ENCODE measurements around the gene ABRAXAS1. TPM values are rescaled to one million over a fixed set of nuclear protein-coding genes. Genes with fewer than 3 reads are reported as not detected.
"Not testable (repeated sequence)": the region's sequence is repeated elsewhere in the genome, so short reads cannot be mapped to it uniquely, and the experiment has no call there.

Gene ABRAXAS1
- total RNA-seq: 10 to 100 TPM; 45.3 to 47.8 TPM
- 10 to 100 TPM; 13.8 to 15.3 (median 14.0) TPM for polyA plus RNA-seq
- 27.4 to 75.7 (median 38.9) reads per million in 6 experiments for total RNA-seq

GRCh38 chr4:83484500-83485461 lies at the start of gene ABRAXAS1:
Gene ABRAXAS1 (minus strand): TSS chr4:83485100. CDS start chr4:83485072, 28 bp downstream.
- peak within 1 kb of the TSS; percentile 97 to 99 (median 98) for H3K27ac Mint-ChIP-seq
- no peaks in the 10 kb centered on the region for H3K27me3 Mint-ChIP-seq
- H3K36me3 Mint-ChIP-seq: peaks cover 0 to 11% (median 4%) of the 10 kb centered on the region in 3 donors
- peak within 1 kb of the TSS; percentile 92 to 99 (median 98) for H3K4me3 Mint-ChIP-seq
- POLR2A ChIA-PET: interaction anchor here (0.6 to 3.6 kb wide), 16 partner anchors 13 to 1068 kb away, joined by 3 to 36 read pairs (median 4); partner anchors contain the start of genes COPS4, GPAT3, HELQ and HNRNPDL
- ATAC-seq (peak; percentile 91), DNase-seq (peak; percentile 90 to 99 (median 95))
- H3K9me3 Mint-ChIP-seq: no peaks in the 10 kb centered on the region
- H3K4me1 Mint-ChIP-seq: peaks cover 13 to 44% (median 33%) of the 10 kb centered on the region in 4 donors

GRCh38 chr4:83527671-83528070 lies 42.8 kb upstream of the ABRAXAS1 start:
- no peak for ATAC-seq
- Mint-ChIP-seq H3K36me3 (peaks cover 0 to 4% (median 0%) of the 10 kb centered on the region in 3 donors), H3K4me1 (no peaks in the 10 kb centered on the region), H3K4me3 (no peak overlapping the region), H3K9me3 (peaks cover 0 to 10% (median 2%) of the 10 kb centered on the region in 9 donors), H3K27ac (no peak overlapping the region), H3K27me3 (peaks cover 13 to 33% (median 16%) of the 10 kb centered on the region in 5 donors)
- POLR2A ChIA-PET: no interaction called here
- DNase-seq: no peak

GRCh38 chr4:83522239-83522638 lies 37.3 kb upstream of the ABRAXAS1 start:
- POLR2A ChIA-PET: no interaction called here
- H3K9me3 Mint-ChIP-seq: peaks cover 0 to 4% (median 0%) of the 10 kb centered on the region in 9 donors
- no peaks in the 10 kb centered on the region for H3K36me3 Mint-ChIP-seq
- H3K4me3 Mint-ChIP-seq: no peak overlapping the region
- ATAC-seq (no peak), DNase-seq (no peak)
- peaks cover 7 to 16% (median 11%) of the 10 kb centered on the region in 5 donors for H3K27me3 Mint-ChIP-seq
- peak overlapping the region in 1 of 10 donors; percentile 69 for H3K27ac Mint-ChIP-seq
- H3K4me1 Mint-ChIP-seq: peaks cover 0 to 2% (median 0%) of the 10 kb centered on the region in 4 donors

DNA sequence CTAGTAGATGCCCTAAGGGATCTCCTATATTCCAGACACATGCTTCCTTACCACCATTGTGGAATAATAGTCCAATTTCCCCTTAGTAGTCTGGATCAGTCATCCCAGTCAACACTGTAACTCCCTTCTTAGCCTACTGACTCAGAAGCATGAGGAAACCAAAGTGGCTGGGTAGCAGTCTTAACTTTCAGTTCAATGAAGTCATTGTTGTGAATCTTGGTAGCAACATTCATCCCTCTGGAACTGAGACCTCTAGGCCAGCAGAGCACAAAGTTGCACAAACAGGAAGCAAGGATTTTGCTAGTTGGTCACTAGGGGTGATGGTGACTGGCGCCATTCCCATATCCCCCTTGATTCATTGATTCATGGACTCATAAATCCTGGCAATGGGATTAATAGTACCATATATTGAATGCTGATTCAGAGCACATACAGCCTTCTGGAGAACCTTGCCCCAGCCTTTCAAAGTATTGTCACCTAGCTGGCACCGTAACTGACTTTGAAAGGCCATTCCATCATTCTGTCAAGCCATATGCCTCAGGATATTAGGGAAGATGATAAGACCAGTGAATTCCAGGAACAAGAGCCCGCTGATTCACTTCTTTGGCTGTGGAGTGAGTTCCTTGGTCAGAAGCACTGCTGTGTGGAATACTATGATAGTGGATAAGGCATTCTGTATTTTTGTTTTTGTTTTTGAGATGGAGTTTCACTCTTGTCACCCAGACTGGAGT lies 31.3 kb upstream of the ABRAXAS1 start:
- H3K27me3 Mint-ChIP-seq: peaks cover 0 to 2% (median 0%) of the 10 kb centered on the region in 5 donors
- no peaks in the 10 kb centered on the region for H3K4me1 Mint-ChIP-seq
- POLR2A ChIA-PET: no interaction called here
- H3K4me3 Mint-ChIP-seq: no peak overlapping the region
- DNase-seq: no peak
- H3K36me3 Mint-ChIP-seq: no peaks in the 10 kb centered on the region
- no peak overlapping the region for H3K27ac Mint-ChIP-seq
- H3K9me3 Mint-ChIP-seq: no peaks in the 10 kb centered on the region
- no peak for ATAC-seq

DNA sequence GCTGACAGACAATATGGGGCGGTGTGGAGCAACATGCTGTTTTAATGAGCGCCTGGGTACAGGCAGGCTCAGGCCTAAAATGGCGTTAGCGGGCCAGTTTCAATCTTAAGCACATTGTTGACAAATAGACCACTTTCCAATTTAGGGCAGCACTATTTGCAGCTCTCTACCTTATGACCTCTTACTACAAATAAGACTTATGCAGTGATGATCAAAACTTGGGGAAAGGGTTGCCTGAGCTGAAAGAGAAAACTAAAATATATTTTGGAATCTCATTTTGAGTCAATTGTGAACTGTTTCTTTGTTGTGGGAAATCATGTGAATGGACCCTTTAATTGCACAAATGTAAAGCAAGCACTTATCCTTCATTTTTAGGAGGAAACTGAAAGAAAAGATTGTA lies 25.5 kb upstream of the ABRAXAS1 start:
- H3K36me3 Mint-ChIP-seq: no peaks in the 10 kb centered on the region
- no peak overlapping the region for H3K4me3 Mint-ChIP-seq
- H3K9me3 Mint-ChIP-seq: no peaks in the 10 kb centered on the region
- no peak for DNase-seq
- POLR2A ChIA-PET: no interaction called here
- no peak overlapping the region for H3K27ac Mint-ChIP-seq
- H3K27me3 Mint-ChIP-seq: peaks cover 0 to 4% (median 0%) of the 10 kb centered on the region in 5 donors
- no peak for ATAC-seq
- peaks cover 0 to 3% (median 1%) of the 10 kb centered on the region in 4 donors for H3K4me1 Mint-ChIP-seq

- H3K9me3 Mint-ChIP-seq, POLR2A ChIA-PET, H3K4me3 Mint-ChIP-seq, H3K36me3 Mint-ChIP-seq, H3K27me3 Mint-ChIP-seq: not testable (repeated sequence)
- peak in 1 of 2 donors; percentile 57 for ATAC-seq
- peak in 9 of 10 donors; percentile 10 to 70 (median 40) for DNase-seq
- Mint-ChIP-seq H3K4me1 (peaks cover 7 to 13% (median 10%) of the 10 kb centered on the region in 4 donors), H3K27ac (peak overlapping the region in 1 of 10 donors; percentile 61)
Measured at GRCh38 chr4:83509156-83509585, 24.3 kb upstream of the ABRAXAS1 start.

DNA sequence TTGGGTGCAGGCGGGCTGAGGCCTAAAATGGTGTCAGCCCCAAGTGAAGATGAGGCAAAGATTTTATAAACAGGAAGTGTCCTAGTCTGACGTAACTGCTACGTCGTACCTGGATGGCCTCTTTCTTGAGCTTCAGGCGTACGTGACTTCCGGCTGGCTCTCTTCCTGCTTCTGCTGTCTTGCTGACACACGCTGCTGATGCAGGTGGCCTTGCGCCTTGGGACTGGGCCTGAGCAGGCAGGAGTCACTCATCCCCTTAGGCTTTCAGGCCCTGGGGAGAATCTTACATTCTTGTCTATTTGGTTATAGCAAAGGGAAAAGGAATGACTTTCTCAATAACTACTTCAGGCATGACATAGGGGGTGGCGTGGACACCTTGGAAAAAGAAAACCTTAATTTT lies 20.1 kb upstream of the ABRAXAS1 start:
- no peaks in the 10 kb centered on the region for H3K36me3 Mint-ChIP-seq
- ATAC-seq (no peak), DNase-seq (no peak)
- no peaks in the 10 kb centered on the region for H3K9me3 Mint-ChIP-seq
- no peak overlapping the region for H3K4me3 Mint-ChIP-seq
- POLR2A ChIA-PET: interaction anchor here (1.2 to 2.8 kb wide), 3 partner anchors 19 to 49 kb away, joined by 3 to 8 read pairs (median 5); partner anchors contain the start of genes GPAT3, HELQ and MRPS18C
- H3K27ac Mint-ChIP-seq: peak overlapping the region in 8 of 10 donors; percentile 86 to 96 (median 91)
- H3K4me1 Mint-ChIP-seq: peaks cover 8 to 21% (median 16%) of the 10 kb centered on the region in 4 donors
- H3K27me3 Mint-ChIP-seq: peaks cover 0 to 8% (median 0%) of the 10 kb centered on the region in 5 donors

GRCh38 chr4:83504503-83504902 lies 19.6 kb upstream of the ABRAXAS1 start:
- Mint-ChIP-seq H3K36me3 (no peaks in the 10 kb centered on the region), H3K4me3 (peak overlapping the region in 7 of 10 donors; percentile 1 to 75 (median 50)), H3K4me1 (peaks cover 8 to 21% (median 16%) of the 10 kb centered on the region in 4 donors), H3K27me3 (peaks cover 0 to 8% (median 0%) of the 10 kb centered on the region in 5 donors), H3K27ac (peak overlapping the region in 9 of 10 donors; percentile 42 to 96 (median 91)), H3K9me3 (no peaks in the 10 kb centered on the region)
- no peak for DNase-seq
- POLR2A ChIA-PET: interaction anchor here (1.0 to 2.8 kb wide), 4 partner anchors 19 to 49 kb away, joined by 3 to 8 read pairs (median 4); partner anchors contain the start of genes GPAT3, HELQ and MRPS18C
- ATAC-seq: peak; percentile 18 to 37

- DNase-seq (peak in 2 of 10 donors; percentile 40 to 53), ATAC-seq (peak; percentile 76 to 86)
- no peaks in the 10 kb centered on the region for H3K36me3 Mint-ChIP-seq
- peak overlapping the region in 9 of 10 donors; percentile 42 to 96 (median 91) for H3K27ac Mint-ChIP-seq
- H3K4me1 Mint-ChIP-seq: peaks cover 8 to 21% (median 14%) of the 10 kb centered on the region in 4 donors
- H3K4me3 Mint-ChIP-seq: peak overlapping the region in 5 of 10 donors; percentile 11 to 75 (median 50)
- H3K27me3 Mint-ChIP-seq: peaks cover 0 to 5% (median 0%) of the 10 kb centered on the region in 5 donors
- no peaks in the 10 kb centered on the region for H3K9me3 Mint-ChIP-seq
- POLR2A ChIA-PET: interaction anchor here (0.8 to 2.8 kb wide), 4 partner anchors 18 to 49 kb away, joined by 3 to 8 read pairs (median 4); partner anchors contain the start of genes ABRAXAS1, GPAT3, HELQ and MRPS18C
Measured at GRCh38 chr4:83503974-83504373, 19.1 kb upstream of the ABRAXAS1 start.

GRCh38 chr4:83501671-83502070 lies 16.8 kb upstream of the ABRAXAS1 start:
- Mint-ChIP-seq H3K27ac (peak overlapping the region in 1 of 10 donors; percentile 51), H3K4me1 (peaks cover 8 to 21% (median 15%) of the 10 kb centered on the region in 4 donors)
- POLR2A ChIA-PET, H3K36me3 Mint-ChIP-seq, ATAC-seq, DNase-seq, H3K9me3 Mint-ChIP-seq, H3K4me3 Mint-ChIP-seq, H3K27me3 Mint-ChIP-seq: not testable (repeated sequence)

DNA sequence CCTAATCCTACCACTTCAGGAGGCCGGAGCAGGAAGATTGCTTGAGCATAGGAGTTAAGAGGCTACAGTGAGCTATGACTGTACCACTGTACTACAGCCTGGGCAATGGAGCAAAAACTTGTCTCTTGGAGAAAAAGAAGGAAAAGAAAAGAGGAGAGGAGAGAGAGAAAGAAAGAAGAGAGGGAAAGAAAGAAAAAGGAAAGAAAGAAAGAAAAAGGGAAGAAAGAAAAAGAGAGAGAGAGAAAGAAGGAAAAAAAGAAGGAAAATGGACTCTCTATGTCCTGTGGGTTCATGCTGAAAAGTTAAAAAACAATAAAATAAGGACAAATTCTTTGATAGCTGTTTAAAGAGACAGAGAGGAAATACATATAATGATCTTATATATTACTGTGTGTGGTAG lies 13.3 kb upstream of the ABRAXAS1 start:
- no peak overlapping the region for H3K4me3 Mint-ChIP-seq
- H3K4me1 Mint-ChIP-seq: peaks cover 0 to 2% (median 0%) of the 10 kb centered on the region in 4 donors
- DNase-seq: no peak
- H3K36me3 Mint-ChIP-seq: no peaks in the 10 kb centered on the region
- POLR2A ChIA-PET: interaction anchor here (4.5 kb wide), 1 partner anchor 13 kb away, joined by 16 read pairs; the partner anchor contains the start of gene ABRAXAS1
- ATAC-seq: no peak
- no peaks in the 10 kb centered on the region for H3K9me3 Mint-ChIP-seq
- H3K27ac Mint-ChIP-seq: peak overlapping the region in 2 of 10 donors; percentile 2 to 23
- peaks cover 0 to 4% (median 0%) of the 10 kb centered on the region in 5 donors for H3K27me3 Mint-ChIP-seq
